ENCODE results near the gene GALM. TPM values are rescaled to one million over a fixed set of nuclear protein-coding genes. Genes with fewer than 3 reads are reported as not detected.

GALM gene
- total and polyA plus RNA-seq, 2 experiments from 2014 or later, result 52.6 to 59.4 TPM

DNA sequence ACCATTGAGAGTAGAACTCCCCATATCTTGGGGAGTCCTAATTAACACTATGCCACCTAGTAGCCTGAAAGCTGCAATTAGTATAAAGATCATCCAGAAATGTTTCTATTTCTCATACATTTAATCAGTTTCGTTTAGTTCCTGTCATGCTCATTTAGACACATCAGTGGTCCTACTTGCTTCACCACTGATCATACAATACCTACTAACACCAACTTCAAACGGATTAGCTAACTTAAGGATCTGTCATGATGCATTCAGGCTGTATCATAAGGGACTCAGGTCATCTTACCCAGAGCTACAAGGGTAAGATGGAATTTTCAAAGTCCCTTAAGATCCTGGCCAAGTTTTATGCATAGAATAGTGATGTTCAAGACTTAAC lies 78.5 kb downstream of the GALM start:
- Histone ChIP-seq H3K36me3 (replicated peaks; ENCODE audit: insufficient read depth, low read depth) (peaks cover 11% of the 10 kb centered on the region), H3K4me3 (no peak overlapping the region), H3K4me1 (ENCODE audit: insufficient read depth) (peaks cover 29% of the 10 kb centered on the region), H3K27ac (no peak overlapping the region), H3K4me2 (no peak overlapping the region), H3K9me3 (ENCODE audit: low read depth) (no peaks in the 10 kb centered on the region), H3K9me2 (replicated peaks; ENCODE audit: insufficient read depth) (no peaks in the 10 kb centered on the region), H4K20me1 (ENCODE audit: insufficient read depth, poor library complexity, severe bottlenecking) (peaks cover 53% of the 10 kb centered on the region), H3K79me2 (peaks cover 55% of the 10 kb centered on the region), H2AFZ (no peak overlapping the region), H3K27me3 (no peaks in the 10 kb centered on the region)
- TF ChIP-seq EZH2phosphoT487 (IDR thresholded peaks at IDR 0.05; ENCODE audit: low read depth, severe bottlenecking, unreplicated experiment), result no peak
- no peak for TF ChIP-seq EZH2 (IDR thresholded peaks at IDR 0.05; ENCODE audit: borderline replicate concordance)
- TF ChIP-seq, protein P1, sequence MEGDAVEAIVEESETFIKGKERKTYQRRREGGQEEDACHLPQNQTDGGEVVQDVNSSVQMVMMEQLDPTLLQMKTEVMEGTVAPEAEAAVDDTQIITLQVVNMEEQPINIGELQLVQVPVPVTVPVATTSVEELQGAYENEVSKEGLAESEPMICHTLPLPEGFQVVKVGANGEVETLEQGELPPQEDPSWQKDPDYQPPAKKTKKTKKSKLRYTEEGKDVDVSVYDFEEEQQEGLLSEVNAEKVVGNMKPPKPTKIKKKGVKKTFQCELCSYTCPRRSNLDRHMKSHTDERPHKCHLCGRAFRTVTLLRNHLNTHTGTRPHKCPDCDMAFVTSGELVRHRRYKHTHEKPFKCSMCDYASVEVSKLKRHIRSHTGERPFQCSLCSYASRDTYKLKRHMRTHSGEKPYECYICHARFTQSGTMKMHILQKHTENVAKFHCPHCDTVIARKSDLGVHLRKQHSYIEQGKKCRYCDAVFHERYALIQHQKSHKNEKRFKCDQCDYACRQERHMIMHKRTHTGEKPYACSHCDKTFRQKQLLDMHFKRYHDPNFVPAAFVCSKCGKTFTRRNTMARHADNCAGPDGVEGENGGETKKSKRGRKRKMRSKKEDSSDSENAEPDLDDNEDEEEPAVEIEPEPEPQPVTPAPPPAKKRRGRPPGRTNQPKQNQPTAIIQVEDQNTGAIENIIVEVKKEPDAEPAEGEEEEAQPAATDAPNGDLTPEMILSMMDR (IDR thresholded peaks at IDR 0.05; ENCODE audit: poor library complexity), result no peak
- WGBS (ENCODE audit: low lambda C conversion rate, missing lambda C conversion rate), result 87% methylated on average over 2 of the region's 2 CpGs
- no peak for DNase-seq (ENCODE audit: low spot score)

DNA sequence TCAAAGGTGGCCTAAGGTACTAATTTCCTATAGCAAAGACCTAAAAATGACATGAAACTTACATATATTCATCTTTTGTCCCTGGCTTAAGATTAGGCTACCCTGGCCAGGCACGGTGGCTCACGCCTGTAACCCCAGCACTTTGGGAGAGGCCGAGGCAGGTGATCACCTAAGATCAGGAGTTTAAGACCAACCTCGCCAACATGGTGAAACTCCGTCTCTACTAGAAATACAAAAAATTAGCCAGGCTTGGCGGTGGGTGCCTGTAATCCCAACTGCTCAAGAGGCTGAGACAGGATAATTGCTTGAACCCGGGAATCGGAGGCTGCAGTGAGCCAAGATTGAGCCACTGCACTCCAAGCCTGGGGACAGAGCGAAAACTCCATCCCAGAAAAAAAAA lies 79.4 kb downstream of the GALM start:
- 93% methylated on average over 9 of the region's 9 CpGs for WGBS (ENCODE audit: low lambda C conversion rate, missing lambda C conversion rate)
- H2AFZ ChIP-seq, result no peak overlapping the region
- peaks cover 61% of the 10 kb centered on the region for H4K20me1 ChIP-seq (ENCODE audit: insufficient read depth, poor library complexity, severe bottlenecking)
- H3K27ac ChIP-seq, result no peak overlapping the region
- H3K27me3 ChIP-seq, result no peaks in the 10 kb centered on the region
- peaks cover 64% of the 10 kb centered on the region for H3K79me2 ChIP-seq
- H3K9me3 ChIP-seq (ENCODE audit: low read depth), result no peaks in the 10 kb centered on the region
- no peak for TF ChIP-seq EZH2 (IDR thresholded peaks at IDR 0.05; ENCODE audit: borderline replicate concordance)
- TF ChIP-seq, protein P1 (IDR thresholded peaks at IDR 0.05; ENCODE audit: poor library complexity), result no peak
- TF ChIP-seq EZH2phosphoT487 (IDR thresholded peaks at IDR 0.05; ENCODE audit: low read depth, severe bottlenecking, unreplicated experiment), result no peak
- no peak overlapping the region for H3K4me3 ChIP-seq
- H3K36me3 ChIP-seq (replicated peaks; ENCODE audit: insufficient read depth, low read depth), result peaks cover 11% of the 10 kb centered on the region
- H3K9me2 ChIP-seq (replicated peaks; ENCODE audit: insufficient read depth), result no peaks in the 10 kb centered on the region
- H3K4me2 ChIP-seq, result no peak overlapping the region
- peaks cover 31% of the 10 kb centered on the region for H3K4me1 ChIP-seq (ENCODE audit: insufficient read depth)
- DNase-seq (ENCODE audit: low spot score), result no peak

DNA sequence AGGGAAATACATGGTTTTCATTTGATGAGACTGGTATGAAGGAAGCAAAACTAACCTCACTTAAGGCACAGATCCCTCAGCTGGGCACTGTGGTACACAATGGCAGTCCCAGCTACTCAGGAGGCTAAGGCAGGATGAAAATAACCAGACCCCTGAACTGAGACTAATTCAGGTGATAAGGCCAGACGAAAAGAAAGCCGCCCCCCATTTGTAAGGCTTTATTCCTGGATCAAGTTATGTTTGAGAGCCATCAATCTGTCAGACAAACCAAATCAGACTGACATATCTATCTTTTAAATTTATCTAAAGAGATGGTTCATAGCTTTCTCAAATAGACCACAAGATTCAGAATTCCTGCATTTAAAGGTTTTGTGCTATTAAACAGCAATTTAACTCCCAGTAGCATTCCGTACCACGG lies 81.1 kb downstream of the GALM start:
- H3K79me2 ChIP-seq, result peaks cover 68% of the 10 kb centered on the region
- H4K20me1 ChIP-seq (ENCODE audit: insufficient read depth, poor library complexity, severe bottlenecking), result peaks cover 62% of the 10 kb centered on the region
- H3K27me3 ChIP-seq, result no peaks in the 10 kb centered on the region
- H3K4me1 ChIP-seq (ENCODE audit: insufficient read depth), result peaks cover 35% of the 10 kb centered on the region
- H3K27ac ChIP-seq, result no peak overlapping the region
- H3K4me2 ChIP-seq, result peak overlapping the region; percentile 84
- H3K9me2 ChIP-seq (replicated peaks; ENCODE audit: insufficient read depth), result no peaks in the 10 kb centered on the region
- no peaks in the 10 kb centered on the region for H3K9me3 ChIP-seq (ENCODE audit: low read depth)
- peaks cover 11% of the 10 kb centered on the region for H3K36me3 ChIP-seq (replicated peaks; ENCODE audit: insufficient read depth, low read depth)
- TF ChIP-seq EZH2phosphoT487 (IDR thresholded peaks at IDR 0.05; ENCODE audit: low read depth, severe bottlenecking, unreplicated experiment) (no peak), EZH2 (IDR thresholded peaks at IDR 0.05; ENCODE audit: borderline replicate concordance) (no peak)
- TF ChIP-seq, protein P1 (IDR thresholded peaks at IDR 0.05; ENCODE audit: poor library complexity), result no peak
- DNase-seq (ENCODE audit: low spot score), result no peak
- 60% methylated on average over 4 of the region's 4 CpGs for WGBS (ENCODE audit: low lambda C conversion rate, missing lambda C conversion rate)
- H3K4me3 ChIP-seq, result no peak overlapping the region
- no peak overlapping the region for H2AFZ ChIP-seq

DNA sequence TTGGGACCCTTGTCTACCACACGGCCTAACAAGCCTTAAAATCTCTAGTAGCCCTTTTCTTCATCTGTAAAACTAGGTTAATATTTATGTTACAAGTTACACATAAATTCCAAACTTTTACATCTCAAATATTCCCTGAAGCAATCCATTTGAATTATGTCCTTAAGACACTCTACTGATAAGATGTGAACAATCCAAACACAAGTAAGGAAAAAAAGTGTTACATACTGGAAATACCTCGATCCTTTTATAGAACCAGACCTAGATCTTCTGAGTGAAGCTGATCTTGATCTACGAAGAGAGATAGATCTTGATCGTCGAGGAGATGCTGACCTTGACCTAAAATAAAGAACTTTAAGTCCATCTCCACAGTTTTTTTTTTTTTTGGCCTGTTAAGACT lies 81.9 kb downstream of the GALM start:
- Histone ChIP-seq H4K20me1 (ENCODE audit: insufficient read depth, poor library complexity, severe bottlenecking) (peaks cover 58% of the 10 kb centered on the region), H2AFZ (no peak overlapping the region), H3K9me2 (replicated peaks; ENCODE audit: insufficient read depth) (no peaks in the 10 kb centered on the region), H3K36me3 (replicated peaks; ENCODE audit: insufficient read depth, low read depth) (peaks cover 11% of the 10 kb centered on the region), H3K27ac (peak overlapping the region; percentile 6), H3K9me3 (ENCODE audit: low read depth) (no peaks in the 10 kb centered on the region), H3K27me3 (no peaks in the 10 kb centered on the region), H3K4me1 (ENCODE audit: insufficient read depth) (peaks cover 37% of the 10 kb centered on the region), H3K4me3 (no peak overlapping the region), H3K79me2 (peaks cover 68% of the 10 kb centered on the region), H3K4me2 (peak overlapping the region; percentile 84)
- no peak for DNase-seq (ENCODE audit: low spot score)
- WGBS (ENCODE audit: low lambda C conversion rate, missing lambda C conversion rate), result 38% methylated on average over 5 of the region's 5 CpGs
- TF ChIP-seq EZH2phosphoT487 (IDR thresholded peaks at IDR 0.05; ENCODE audit: low read depth, severe bottlenecking, unreplicated experiment), result no peak
- TF ChIP-seq, protein P1 (IDR thresholded peaks at IDR 0.05; ENCODE audit: poor library complexity), result no peak
- TF ChIP-seq EZH2 (IDR thresholded peaks at IDR 0.05; ENCODE audit: borderline replicate concordance), result no peak

Measured in hepatocyte (in vitro differentiated cells).